ENCODE data around the gene SPATA32. TPM values are rescaled to one million over a fixed set of nuclear protein-coding genes. Genes with fewer than 3 reads are reported as not detected.

SPATA32 gene
- total and polyA plus RNA-seq, 2 experiments from 2014 or later: not detected

- TF ChIP-seq ZNF462 (CRISPR knock-in tag; IDR thresholded peaks at IDR 0.05): no peak
Observed at GRCh38 chr17:45238155-45238774, 23.6 kb downstream of the SPATA32 start (continued).

GRCh38 chr17:45237686-45238085 lies 24.2 kb downstream of the SPATA32 start:
- H4K20me1 ChIP-seq (replicated peaks; ENCODE audit: insufficient read depth): no peaks in the 10 kb centered on the region; the same call in 1 of the 2 replicates
- no peak overlapping the region for H3K27ac ChIP-seq (ENCODE audit: low read depth)
- Mint-ChIP-seq H3K4me3 (no peak overlapping the region), H3K9me3 (no peaks in the 10 kb centered on the region; the same call in 2 of the 3 replicates), H3K36me3 (ENCODE audit: low read depth) (no peaks in the 10 kb centered on the region; the same call in 2 of the 3 replicates), H3K4me1 (peaks cover 27% of the 10 kb centered on the region), H3K27me3 (ENCODE audit: insufficient read depth, low read depth, poor library complexity) (peaks cover 44% of the 10 kb centered on the region), H3K27ac (no peak overlapping the region)
- no peak overlapping the region for H3K4me2 ChIP-seq
- no peaks in the 10 kb centered on the region for H3K79me2 ChIP-seq (replicated peaks; ENCODE audit: insufficient read depth)
- DNase-seq (ENCODE audit: low spot score) (no peak), ATAC-seq (no peak)
- H3F3A ChIP-seq (replicated peaks; ENCODE audit: low read depth): peaks cover 15% of the 10 kb centered on the region; the same call in 1 of the 2 replicates
- TF ChIP-seq REST (IDR thresholded peaks at IDR 0.05; ENCODE audit: unreplicated experiment) (no peak), ZNF114 (CRISPR knock-in tag; IDR thresholded peaks at IDR 0.05) (no peak), CTCF (conservative IDR thresholded peaks at IDR 0.05; ENCODE audit: low read depth in 2 of 2) (no peak), EZH2 (IDR thresholded peaks at IDR 0.05; ENCODE audit: low read depth, unreplicated experiment) (no peak), ZNF331 (CRISPR knock-in tag; IDR thresholded peaks at IDR 0.05; ENCODE audit: low read depth) (no peak)
- no peaks in the 10 kb centered on the region for H3K9me2 ChIP-seq (ENCODE audit: insufficient read depth)
- no peak overlapping the region for H3K4me3 ChIP-seq
- H2AFZ ChIP-seq: no peak overlapping the region
- peaks cover 15% of the 10 kb centered on the region for H3K4me1 ChIP-seq (ENCODE audit: insufficient read depth)
- H3K36me3 ChIP-seq (ENCODE audit: insufficient read depth): no peaks in the 10 kb centered on the region
- H3K27me3 ChIP-seq (ENCODE audit: insufficient read depth): peaks cover 50% of the 10 kb centered on the region
